K562 (cell line): Measurements from ENCODE around the gene IL23A. TPM values are rescaled to one million over a fixed set of nuclear protein-coding genes. Genes with fewer than 3 reads are reported as not detected.

Experiments
- ATF6 ChIP-seq: sonication (generic); formaldehyde crosslinking; IDR thresholded peaks from 2 replicates; pipeline ENCODE4 v1.4.0; 2020; ENCODE audit warnings: mild to moderate bottlenecking, missing genetic modification reagents
- DMBX1 ChIP-seq: fragments of 250-450 bp; sonication (Bioruptor Pico); IDR thresholded peaks from 2 replicates; pipeline ENCODE4 v1.8.0; 2022; ENCODE audit warnings: inconsistent platforms, mild to moderate bottlenecking, moderate library complexity, borderline replicate concordance
- FOXA1 ChIP-seq: fragments of 450-650 bp; IDR thresholded peaks from 2 replicates; pipeline ENCODE4 v1.6.1; 2016; ENCODE audit warnings: mild to moderate bottlenecking, borderline replicate concordance
- FOXJ2 ChIP-seq: fragments of 200-800 bp; sonication (Bioruptor generic); IDR thresholded peaks from 2 replicates; pipeline ENCODE4 v1.6.1; 2016; ENCODE audit warnings: missing genetic modification characterization, missing compliant biosample characterization
- HEY1 ChIP-seq: fragments of 250-450 bp; sonication (Bioruptor Pico); IDR thresholded peaks from 2 replicates; pipeline ENCODE4 v1.5.0; 2020; ENCODE audit warnings: mild to moderate bottlenecking, moderate library complexity, borderline replicate concordance
- HMG20B ChIP-seq: fragments of 250-450 bp; sonication (Bioruptor Pico); IDR thresholded peaks from 2 replicates; pipeline ENCODE4 v1.5.0; 2021; ENCODE audit warnings: mild to moderate bottlenecking
- PML ChIP-seq: IDR thresholded peaks from 2 replicates; pipeline ENCODE4 v1.6.1; 2012; ENCODE audit warnings: low read length, inconsistent platforms
- POLR2AphosphoS5 ChIP-seq: IDR thresholded peaks from 2 replicates; pipeline ENCODE4 v1.6.1; 2011; ENCODE audit warnings: mild to moderate bottlenecking, low read depth, low read length, moderate library complexity; ENCODE audit not compliant: control insufficient read depth, insufficient read depth
- RUNX1 ChIP-seq: sonication (generic); IDR thresholded peaks from 2 replicates; pipeline ENCODE4 v1.6.1; 2016; ENCODE audit warnings: antibody characterized with exemption, low read depth
- ZFX ChIP-seq: sonication (generic); formaldehyde crosslinking; IDR thresholded peaks from 2 replicates; pipeline ENCODE4 v1.8.0; 2022; ENCODE audit warnings: mild to moderate bottlenecking, missing genetic modification reagents, moderate library complexity
- ZNF75A ChIP-seq: fragments of 450-650 bp; formaldehyde crosslinking; IDR thresholded peaks from 2 replicates; pipeline ENCODE4 v1.4.0; 2020; ENCODE audit warnings: mild to moderate bottlenecking
- polyA plus RNA-seq, 8 experiments: library from polyadenylated mRNA; depleted of rRNA in 4 of 8; stranded (reverse) in 5 of 8; unstranded in 3 of 8; fragments of >200 nt; fragmentation: Nextera tagmentation in 2 of 8; fragmentation: Illumina TruSeq in 1 of 8; extraction: Ambion mirVana in 2 of 8; extraction: Trizol in 1 of 8; gene quantifications; 2 replicates each; pipeline versions ENCODE4 v1.2.1 to v1.2.3, GENCODE V29; 2011 to 2014; ENCODE audit warnings: inconsistent platforms in 1 of 8, missing spikeins in 1 of 8
- total RNA-seq, 7 experiments: library from RNA; depleted of rRNA in 6 of 7; stranded (reverse); fragments of >200 nt in 6 of 7; fragmentation: Illumina TruSeq in 2 of 7; extraction: Trizol in 2 of 7; gene quantifications; 2 replicates each; pipeline versions ENCODE4 v1.2.1 to v1.2.3, GENCODE V29; 2011 to 2021; ENCODE audit warnings: low replicate concordance in 1 of 7
- TF ChIP-seq, protein P1 (sequence below): fragments of 450-650 bp; IDR thresholded peaks from 2 replicates; pipeline ENCODE4 v1.6.1; 2016; ENCODE audit warnings: mild to moderate bottlenecking, moderate library complexity
- TF ChIP-seq, protein P2 (sequence below): fragments of 150-350 bp; conservative IDR thresholded peaks from 2 replicates; pipeline ENCODE4 v1.6.1; 2014; ENCODE audit warnings: low read length

The IL23A gene
- total and polyA plus RNA-seq, 9 of the 15 experiments (the other 6 are each of a cell fraction or from before 2014, with no cell fraction given) = 4.4 to 37.2 (median 9.6) TPM

DNA sequence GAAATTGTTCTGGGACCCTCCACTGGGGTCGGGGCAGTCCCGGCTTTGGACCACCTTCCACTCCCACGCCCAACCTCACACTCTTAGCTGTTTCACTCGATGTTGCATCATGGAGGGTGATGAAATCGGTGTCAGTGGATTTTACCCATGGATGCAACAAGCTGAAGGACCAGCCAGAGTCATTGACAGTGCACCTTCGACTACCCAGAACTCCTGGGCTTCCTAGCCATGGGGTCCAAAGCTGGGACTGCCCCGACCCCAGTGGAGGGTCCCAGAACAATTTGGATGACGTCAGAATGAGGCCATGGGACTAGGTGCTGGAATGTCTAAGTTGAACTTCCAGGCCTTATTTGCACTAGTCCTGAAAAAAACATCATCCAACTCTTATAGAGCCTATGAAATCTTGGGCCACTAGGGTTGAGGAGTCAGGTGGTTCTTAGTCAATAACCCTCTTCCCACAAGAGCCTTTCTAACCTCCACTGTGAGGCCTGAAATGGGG lies 882 bp upstream of the IL23A start (continued):
- TF ChIP-seq, protein P1, sequence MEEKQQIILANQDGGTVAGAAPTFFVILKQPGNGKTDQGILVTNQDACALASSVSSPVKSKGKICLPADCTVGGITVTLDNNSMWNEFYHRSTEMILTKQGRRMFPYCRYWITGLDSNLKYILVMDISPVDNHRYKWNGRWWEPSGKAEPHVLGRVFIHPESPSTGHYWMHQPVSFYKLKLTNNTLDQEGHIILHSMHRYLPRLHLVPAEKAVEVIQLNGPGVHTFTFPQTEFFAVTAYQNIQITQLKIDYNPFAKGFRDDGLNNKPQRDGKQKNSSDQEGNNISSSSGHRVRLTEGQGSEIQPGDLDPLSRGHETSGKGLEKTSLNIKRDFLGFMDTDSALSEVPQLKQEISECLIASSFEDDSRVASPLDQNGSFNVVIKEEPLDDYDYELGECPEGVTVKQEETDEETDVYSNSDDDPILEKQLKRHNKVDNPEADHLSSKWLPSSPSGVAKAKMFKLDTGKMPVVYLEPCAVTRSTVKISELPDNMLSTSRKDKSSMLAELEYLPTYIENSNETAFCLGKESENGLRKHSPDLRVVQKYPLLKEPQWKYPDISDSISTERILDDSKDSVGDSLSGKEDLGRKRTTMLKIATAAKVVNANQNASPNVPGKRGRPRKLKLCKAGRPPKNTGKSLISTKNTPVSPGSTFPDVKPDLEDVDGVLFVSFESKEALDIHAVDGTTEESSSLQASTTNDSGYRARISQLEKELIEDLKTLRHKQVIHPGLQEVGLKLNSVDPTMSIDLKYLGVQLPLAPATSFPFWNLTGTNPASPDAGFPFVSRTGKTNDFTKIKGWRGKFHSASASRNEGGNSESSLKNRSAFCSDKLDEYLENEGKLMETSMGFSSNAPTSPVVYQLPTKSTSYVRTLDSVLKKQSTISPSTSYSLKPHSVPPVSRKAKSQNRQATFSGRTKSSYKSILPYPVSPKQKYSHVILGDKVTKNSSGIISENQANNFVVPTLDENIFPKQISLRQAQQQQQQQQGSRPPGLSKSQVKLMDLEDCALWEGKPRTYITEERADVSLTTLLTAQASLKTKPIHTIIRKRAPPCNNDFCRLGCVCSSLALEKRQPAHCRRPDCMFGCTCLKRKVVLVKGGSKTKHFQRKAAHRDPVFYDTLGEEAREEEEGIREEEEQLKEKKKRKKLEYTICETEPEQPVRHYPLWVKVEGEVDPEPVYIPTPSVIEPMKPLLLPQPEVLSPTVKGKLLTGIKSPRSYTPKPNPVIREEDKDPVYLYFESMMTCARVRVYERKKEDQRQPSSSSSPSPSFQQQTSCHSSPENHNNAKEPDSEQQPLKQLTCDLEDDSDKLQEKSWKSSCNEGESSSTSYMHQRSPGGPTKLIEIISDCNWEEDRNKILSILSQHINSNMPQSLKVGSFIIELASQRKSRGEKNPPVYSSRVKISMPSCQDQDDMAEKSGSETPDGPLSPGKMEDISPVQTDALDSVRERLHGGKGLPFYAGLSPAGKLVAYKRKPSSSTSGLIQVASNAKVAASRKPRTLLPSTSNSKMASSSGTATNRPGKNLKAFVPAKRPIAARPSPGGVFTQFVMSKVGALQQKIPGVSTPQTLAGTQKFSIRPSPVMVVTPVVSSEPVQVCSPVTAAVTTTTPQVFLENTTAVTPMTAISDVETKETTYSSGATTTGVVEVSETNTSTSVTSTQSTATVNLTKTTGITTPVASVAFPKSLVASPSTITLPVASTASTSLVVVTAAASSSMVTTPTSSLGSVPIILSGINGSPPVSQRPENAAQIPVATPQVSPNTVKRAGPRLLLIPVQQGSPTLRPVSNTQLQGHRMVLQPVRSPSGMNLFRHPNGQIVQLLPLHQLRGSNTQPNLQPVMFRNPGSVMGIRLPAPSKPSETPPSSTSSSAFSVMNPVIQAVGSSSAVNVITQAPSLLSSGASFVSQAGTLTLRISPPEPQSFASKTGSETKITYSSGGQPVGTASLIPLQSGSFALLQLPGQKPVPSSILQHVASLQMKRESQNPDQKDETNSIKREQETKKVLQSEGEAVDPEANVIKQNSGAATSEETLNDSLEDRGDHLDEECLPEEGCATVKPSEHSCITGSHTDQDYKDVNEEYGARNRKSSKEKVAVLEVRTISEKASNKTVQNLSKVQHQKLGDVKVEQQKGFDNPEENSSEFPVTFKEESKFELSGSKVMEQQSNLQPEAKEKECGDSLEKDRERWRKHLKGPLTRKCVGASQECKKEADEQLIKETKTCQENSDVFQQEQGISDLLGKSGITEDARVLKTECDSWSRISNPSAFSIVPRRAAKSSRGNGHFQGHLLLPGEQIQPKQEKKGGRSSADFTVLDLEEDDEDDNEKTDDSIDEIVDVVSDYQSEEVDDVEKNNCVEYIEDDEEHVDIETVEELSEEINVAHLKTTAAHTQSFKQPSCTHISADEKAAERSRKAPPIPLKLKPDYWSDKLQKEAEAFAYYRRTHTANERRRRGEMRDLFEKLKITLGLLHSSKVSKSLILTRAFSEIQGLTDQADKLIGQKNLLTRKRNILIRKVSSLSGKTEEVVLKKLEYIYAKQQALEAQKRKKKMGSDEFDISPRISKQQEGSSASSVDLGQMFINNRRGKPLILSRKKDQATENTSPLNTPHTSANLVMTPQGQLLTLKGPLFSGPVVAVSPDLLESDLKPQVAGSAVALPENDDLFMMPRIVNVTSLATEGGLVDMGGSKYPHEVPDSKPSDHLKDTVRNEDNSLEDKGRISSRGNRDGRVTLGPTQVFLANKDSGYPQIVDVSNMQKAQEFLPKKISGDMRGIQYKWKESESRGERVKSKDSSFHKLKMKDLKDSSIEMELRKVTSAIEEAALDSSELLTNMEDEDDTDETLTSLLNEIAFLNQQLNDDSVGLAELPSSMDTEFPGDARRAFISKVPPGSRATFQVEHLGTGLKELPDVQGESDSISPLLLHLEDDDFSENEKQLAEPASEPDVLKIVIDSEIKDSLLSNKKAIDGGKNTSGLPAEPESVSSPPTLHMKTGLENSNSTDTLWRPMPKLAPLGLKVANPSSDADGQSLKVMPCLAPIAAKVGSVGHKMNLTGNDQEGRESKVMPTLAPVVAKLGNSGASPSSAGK = peak; percentile 56
- TF ChIP-seq, protein P2, sequence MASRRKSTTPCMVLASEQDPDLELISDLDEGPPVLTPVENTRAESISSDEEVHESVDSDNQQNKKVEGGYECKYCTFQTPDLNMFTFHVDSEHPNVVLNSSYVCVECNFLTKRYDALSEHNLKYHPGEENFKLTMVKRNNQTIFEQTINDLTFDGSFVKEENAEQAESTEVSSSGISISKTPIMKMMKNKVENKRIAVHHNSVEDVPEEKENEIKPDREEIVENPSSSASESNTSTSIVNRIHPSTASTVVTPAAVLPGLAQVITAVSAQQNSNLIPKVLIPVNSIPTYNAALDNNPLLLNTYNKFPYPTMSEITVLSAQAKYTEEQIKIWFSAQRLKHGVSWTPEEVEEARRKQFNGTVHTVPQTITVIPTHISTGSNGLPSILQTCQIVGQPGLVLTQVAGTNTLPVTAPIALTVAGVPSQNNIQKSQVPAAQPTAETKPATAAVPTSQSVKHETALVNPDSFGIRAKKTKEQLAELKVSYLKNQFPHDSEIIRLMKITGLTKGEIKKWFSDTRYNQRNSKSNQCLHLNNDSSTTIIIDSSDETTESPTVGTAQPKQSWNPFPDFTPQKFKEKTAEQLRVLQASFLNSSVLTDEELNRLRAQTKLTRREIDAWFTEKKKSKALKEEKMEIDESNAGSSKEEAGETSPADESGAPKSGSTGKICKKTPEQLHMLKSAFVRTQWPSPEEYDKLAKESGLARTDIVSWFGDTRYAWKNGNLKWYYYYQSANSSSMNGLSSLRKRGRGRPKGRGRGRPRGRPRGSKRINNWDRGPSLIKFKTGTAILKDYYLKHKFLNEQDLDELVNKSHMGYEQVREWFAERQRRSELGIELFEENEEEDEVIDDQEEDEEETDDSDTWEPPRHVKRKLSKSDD = no peak
- TF ChIP-seq DMBX1 (CRISPR knock-in tag) = peak; percentile 94
- TF ChIP-seq ZNF75A = no peak
- TF ChIP-seq HMG20B = 0 out of 2 replicates have a peak, but pooled peaks have one; percentile 27
- no peak for TF ChIP-seq ZFX (CRISPR knock-in tag)
- no peak for TF ChIP-seq HEY1 (CRISPR knock-in tag)
- no peak for TF ChIP-seq FOXJ2 (tag)
- TF ChIP-seq FOXA1 = no peak
- no peak for TF ChIP-seq RUNX1
- TF ChIP-seq PML = no peak
- no peak for TF ChIP-seq ATF6 (CRISPR knock-in tag)
- no peak for TF ChIP-seq POLR2AphosphoS5
